ENCODE results near the gene C3. TPM values are rescaled to one million over a fixed set of nuclear protein-coding genes. Genes with fewer than 3 reads are reported as not detected.

C3 gene
- total RNA-seq, 1 donor from 2014 or later = 1,129 TPM

- ATAC-seq (no peak), DNase-seq (peak; percentile 54)
- Histone ChIP-seq H3K9me3 (no peaks in the 10 kb centered on the region), H3K27ac (no peak overlapping the region), H3K4me1 (no peaks in the 10 kb centered on the region), H3K4me3 (no peak overlapping the region), H3K27me3 (no peaks in the 10 kb centered on the region), H3K36me3 (peaks cover 29% of the 10 kb centered on the region)
- intact Hi-C loops (cut with DNase I) = no loop called here
- TF ChIP-seq, protein P1, sequence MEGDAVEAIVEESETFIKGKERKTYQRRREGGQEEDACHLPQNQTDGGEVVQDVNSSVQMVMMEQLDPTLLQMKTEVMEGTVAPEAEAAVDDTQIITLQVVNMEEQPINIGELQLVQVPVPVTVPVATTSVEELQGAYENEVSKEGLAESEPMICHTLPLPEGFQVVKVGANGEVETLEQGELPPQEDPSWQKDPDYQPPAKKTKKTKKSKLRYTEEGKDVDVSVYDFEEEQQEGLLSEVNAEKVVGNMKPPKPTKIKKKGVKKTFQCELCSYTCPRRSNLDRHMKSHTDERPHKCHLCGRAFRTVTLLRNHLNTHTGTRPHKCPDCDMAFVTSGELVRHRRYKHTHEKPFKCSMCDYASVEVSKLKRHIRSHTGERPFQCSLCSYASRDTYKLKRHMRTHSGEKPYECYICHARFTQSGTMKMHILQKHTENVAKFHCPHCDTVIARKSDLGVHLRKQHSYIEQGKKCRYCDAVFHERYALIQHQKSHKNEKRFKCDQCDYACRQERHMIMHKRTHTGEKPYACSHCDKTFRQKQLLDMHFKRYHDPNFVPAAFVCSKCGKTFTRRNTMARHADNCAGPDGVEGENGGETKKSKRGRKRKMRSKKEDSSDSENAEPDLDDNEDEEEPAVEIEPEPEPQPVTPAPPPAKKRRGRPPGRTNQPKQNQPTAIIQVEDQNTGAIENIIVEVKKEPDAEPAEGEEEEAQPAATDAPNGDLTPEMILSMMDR (IDR thresholded peaks at IDR 0.05) = no peak
Observed at GRCh38 chr19:6707011-6707657, 13.3 kb downstream of the C3 start.

DNA sequence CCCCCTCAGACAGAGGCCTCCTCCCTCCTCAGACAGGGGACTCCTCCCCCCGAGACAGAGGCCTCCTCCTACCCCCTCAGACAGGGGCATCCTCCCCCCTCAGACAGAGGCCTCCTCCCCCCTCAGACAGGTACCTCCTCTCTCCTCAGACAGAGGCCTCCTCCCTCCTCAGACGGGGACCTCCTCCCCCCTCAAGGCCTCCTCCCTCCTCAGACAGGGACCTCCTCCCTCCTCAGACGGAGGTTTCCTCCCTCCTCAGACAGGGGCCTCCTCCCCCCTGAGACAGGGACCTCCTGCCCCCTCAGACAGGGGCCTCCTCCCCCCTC, 13.9 kb downstream of the C3 start:
- H3K4me3 ChIP-seq = no peak overlapping the region
- TF ChIP-seq, protein P1 (IDR thresholded peaks at IDR 0.05) = no peak
- DNase-seq = no peak
- H3K27me3 ChIP-seq = no peaks in the 10 kb centered on the region
- no peak overlapping the region for H3K27ac ChIP-seq
- no peaks in the 10 kb centered on the region for H3K9me3 ChIP-seq
- no peaks in the 10 kb centered on the region for H3K4me1 ChIP-seq
- intact Hi-C loops (cut with DNase I) = no loop called here
- no peak for ATAC-seq
- H3K36me3 ChIP-seq = peaks cover 34% of the 10 kb centered on the region

DNA sequence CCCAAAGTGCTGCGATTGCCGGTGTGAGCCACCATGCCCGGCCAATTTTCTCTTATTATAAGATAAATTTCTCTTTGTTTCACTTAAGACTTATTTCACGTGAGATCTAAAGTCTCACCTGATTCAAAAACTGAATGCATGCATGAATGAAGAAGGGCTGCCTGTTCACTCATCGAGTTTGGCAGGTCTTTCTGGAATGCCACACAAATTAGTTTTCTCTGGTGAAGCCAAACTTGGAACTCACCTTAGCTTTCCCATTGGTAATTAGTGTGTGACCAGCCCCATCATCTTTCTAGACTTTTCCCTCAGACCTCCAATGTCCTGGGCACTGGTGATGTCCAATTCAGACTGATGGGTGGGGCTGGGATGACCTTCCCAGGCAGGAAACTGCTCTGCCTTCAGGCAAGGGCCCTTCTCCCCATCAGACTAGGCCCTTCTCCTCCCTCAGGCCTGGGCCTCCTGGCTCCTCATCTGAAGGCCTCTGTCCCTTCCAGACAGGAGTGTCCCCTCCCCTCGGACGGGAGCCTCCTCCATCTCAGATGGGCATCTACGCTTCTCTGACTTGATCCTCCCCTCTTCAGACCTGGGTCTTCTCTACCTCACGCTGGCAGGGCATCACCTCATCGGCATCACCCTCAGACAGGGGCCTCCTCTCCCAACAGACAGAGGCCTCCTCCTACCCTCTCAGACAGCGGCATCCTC, 14.4 kb downstream of the C3 start:
- H3K27me3 ChIP-seq = no peaks in the 10 kb centered on the region
- TF ChIP-seq, protein P1 (IDR thresholded peaks at IDR 0.05) = no peak
- intact Hi-C loops (cut with DNase I) = no loop called here
- ATAC-seq (no peak), DNase-seq (peak; percentile 46)
- H3K36me3 ChIP-seq = peaks cover 30% of the 10 kb centered on the region
- H3K27ac ChIP-seq = no peak overlapping the region
- no peaks in the 10 kb centered on the region for H3K9me3 ChIP-seq
- no peak overlapping the region for H3K4me3 ChIP-seq
- no peaks in the 10 kb centered on the region for H3K4me1 ChIP-seq

GRCh38 chr19:6700586-6701316, 19.7 kb downstream of the C3 start:
- H3K27ac ChIP-seq = no peak overlapping the region
- no peak overlapping the region for H3K4me3 ChIP-seq
- intact Hi-C loops (cut with DNase I) = no loop called here
- no peaks in the 10 kb centered on the region for H3K4me1 ChIP-seq
- ATAC-seq (no peak), DNase-seq (peak; percentile 15)
- peaks cover 40% of the 10 kb centered on the region for H3K36me3 ChIP-seq
- no peaks in the 10 kb centered on the region for H3K9me3 ChIP-seq
- TF ChIP-seq, protein P1 (IDR thresholded peaks at IDR 0.05) = no peak
- no peaks in the 10 kb centered on the region for H3K27me3 ChIP-seq

GRCh38 chr19:6699935-6700334, 20.5 kb downstream of the C3 start:
- intact Hi-C loops (cut with DNase I) = no loop called here
- H3K27me3 ChIP-seq = no peaks in the 10 kb centered on the region
- TF ChIP-seq, protein P1 (IDR thresholded peaks at IDR 0.05) = no peak
- H3K9me3 ChIP-seq = no peaks in the 10 kb centered on the region
- H3K27ac ChIP-seq = no peak overlapping the region
- no peak for ATAC-seq
- DNase-seq = no peak
- H3K4me3 ChIP-seq = no peak overlapping the region
- H3K36me3 ChIP-seq = peaks cover 45% of the 10 kb centered on the region
- H3K4me1 ChIP-seq = no peaks in the 10 kb centered on the region
